K562 (cell line): ENCODE measurements around the gene AK5. TPM values are rescaled to one million over a fixed set of nuclear protein-coding genes. Genes with fewer than 3 reads are reported as not detected.

ENCODE experiments used
- ATAC-seq: fragments of 200-7000 bp; cut with Tn5 transposase; 3 replicates; pipeline ENCODE4 v1.9.1; 2020; ENCODE audit warnings: moderate library complexity
- BruUV-seq: library from RNA; stranded (reverse); fragments of 400-500 nt; replicated peaks from 2 replicates; lab custom pipeline; 2021; lab: Mats Ljungman, UMichigan
- CTCF ChIA-PET: fragments of 300-600 bp; formaldehyde crosslinking; extraction: SDS; loops from one replicate; lab custom pipeline; 2021; ENCODE audit warnings: low intra/inter-chr PET ratio; lab: Yijun Ruan, JAX
- POLR2A ChIA-PET: fragments of 300-600, 350-650 bp; sonication (Branson Sonifier 250); formaldehyde crosslinking; extraction: SDS; loops from one replicate; lab custom pipeline; 2021; ENCODE audit warnings: antibody characterized with exemption, inconsistent platforms; lab: Yijun Ruan, JAX
- DNase-seq, 4 experiments: peaks; one replicate each; pipeline versions ENCODE4 v3.0.0 to v3.0.0-alpha.2; 2011 to 2018; ENCODE audit warnings: low spot score in 3 of 4, mixed read lengths in 3 of 4; ENCODE audit errors: extremely low read depth in 1 of 4
- FAIRE-seq: peaks from 2 replicates; lab custom pipeline; 2011; peaks lifted over from hg19 to GRCh38; lab: Jason Lieb, UNC
- H2AFZ ChIP-seq: 2 replicates; pipeline ENCODE4 v1.6.0; 2011; ENCODE audit warnings: low read depth, low read length, control low read depth, inconsistent platforms
- H3K27ac ChIP-seq: fragments of 200-600 bp; 3 replicates; pipeline ENCODE4 v1.8.0; 2011; ENCODE audit warnings: low read depth, mild to moderate bottlenecking, control low read depth, inconsistent platforms, low read length, moderate library complexity, mixed read lengths; ENCODE audit errors: extremely low read depth
- H3K27me3 ChIP-seq, 2 experiments: fragments of 300-600 bp in 1 of 2; 2 replicates in 1 of 2; 3 replicates in 1 of 2; pipeline versions ENCODE4 v1.6.0 to v1.8.0; 2011; ENCODE audit warnings: inconsistent platforms in 2 of 2, low read length in 2 of 2, mild to moderate bottlenecking in 1 of 2, mixed read lengths in 1 of 2, moderate library complexity in 1 of 2; ENCODE audit not compliant: control insufficient read depth in 2 of 2, insufficient read depth in 2 of 2
- H3K36me3 ChIP-seq: fragments of 300-600 bp; 3 replicates; pipeline ENCODE4 v1.8.0; 2011; ENCODE audit warnings: mild to moderate bottlenecking, low read length, inconsistent platforms; ENCODE audit not compliant: control insufficient read depth, insufficient read depth
- H3K4me1 ChIP-seq, 2 experiments: fragments of 200-600 bp in 1 of 2; replicated peaks in 1 of 2; 2 replicates in 1 of 2; 3 replicates in 1 of 2; pipeline versions ENCODE4 v1.5.1 to v1.8.0; 2011; ENCODE audit warnings: inconsistent platforms in 2 of 2, low read length in 2 of 2, mild to moderate bottlenecking in 1 of 2, mixed read lengths in 1 of 2, moderate library complexity in 1 of 2; ENCODE audit not compliant: control insufficient read depth in 2 of 2, insufficient read depth in 2 of 2
- H3K4me2 ChIP-seq: 2 replicates; pipeline ENCODE4 v1.6.1; 2011; ENCODE audit warnings: low read length, control low read depth, inconsistent platforms, mixed read lengths; ENCODE audit not compliant: insufficient read depth
- H3K4me3 ChIP-seq: fragments of 200-600 bp; sonication (generic), shearing (Covaris generic); 2 replicates; pipeline ENCODE4 v1.5.1; 2016; ENCODE audit warnings: control low read depth, inconsistent platforms
- H3K79me2 ChIP-seq: fragments of 200-600 bp; 3 replicates; pipeline ENCODE4 v1.8.0; 2011; ENCODE audit warnings: low read length, inconsistent platforms; ENCODE audit not compliant: control insufficient read depth, insufficient read depth
- H3K9ac ChIP-seq, 2 experiments: 2 replicates each; pipeline versions ENCODE4 v1.6.0 to v1.6.1; 2011; ENCODE audit warnings: low read depth in 2 of 2, low read length in 2 of 2, control low read depth in 1 of 2, inconsistent platforms in 1 of 2, mild to moderate bottlenecking in 1 of 2, mixed read lengths in 1 of 2; ENCODE audit not compliant: insufficient read depth in 1 of 2
- H3K9me1 ChIP-seq: one replicate; pipeline ENCODE4 v1.6.0; 2011; ENCODE audit warnings: inconsistent platforms, mild to moderate bottlenecking, low read length, moderate library complexity; ENCODE audit not compliant: control insufficient read depth, insufficient read depth
- H3K9me3 ChIP-seq: replicated peaks from 2 replicates; pipeline ENCODE4 v1.5.1; 2011; ENCODE audit warnings: low read depth, low read length, inconsistent platforms; ENCODE audit not compliant: control insufficient read depth, insufficient read depth
- H4K20me1 ChIP-seq: replicated peaks from 2 replicates; pipeline ENCODE4 v1.6.1; 2011; ENCODE audit warnings: low read length, inconsistent platforms, mixed read lengths; ENCODE audit not compliant: control insufficient read depth, insufficient read depth
- CEBPB ChIP-seq: fragments of 450-650 bp; IDR thresholded peaks from 2 replicates; pipeline ENCODE4 v1.6.1; 2016; ENCODE audit warnings: missing genetic modification characterization, missing compliant biosample characterization
- SFPQ ChIP-seq: fragments of 200-400 bp; formaldehyde crosslinking; IDR thresholded peaks from 2 replicates; pipeline ENCODE4 v1.6.1; 2017; ENCODE audit warnings: mild to moderate bottlenecking, low read depth, low read length, moderate library complexity
- WGBS: fragments of 100-300 bp; shearing (Covaris generic); methylation state at CpG from one replicate; pipeline ENCODE4 v1.1.6; 2016; ENCODE audit warnings: low coverage, mixed read lengths; ENCODE audit not compliant: insufficient coverage; ENCODE audit errors: missing lambda C conversion rate; 5-methylcytosine and 5-hydroxymethylcytosine counted together
- in situ Hi-C: fragments of 300-500 bp; cut with MboI; formaldehyde crosslinking; loops from 4 replicates; pipeline ENCODE4 v1.15.0; 2018; ENCODE audit warnings: inconsistent platforms, mixed read lengths
- intact Hi-C: fragments of 100-400 bp; cut with micrococcal nuclease; formaldehyde crosslinking; loops from 2 replicates; pipeline ENCODE4 v1.14.2; 2022
- polyA plus RNA-seq, 8 experiments: library from polyadenylated mRNA; depleted of rRNA in 4 of 8; stranded (reverse) in 5 of 8; unstranded in 3 of 8; fragments of >200 nt; fragmentation: Nextera tagmentation in 2 of 8; fragmentation: Illumina TruSeq in 1 of 8; extraction: Ambion mirVana in 2 of 8; extraction: Trizol in 1 of 8; gene quantifications; 2 replicates each; pipeline versions ENCODE4 v1.2.1 to v1.2.3, GENCODE V29; 2011 to 2014; ENCODE audit warnings: inconsistent platforms in 1 of 8, missing spikeins in 1 of 8
- total RNA-seq, 7 experiments: library from RNA; depleted of rRNA in 6 of 7; stranded (reverse); fragments of >200 nt in 6 of 7; fragmentation: Illumina TruSeq in 2 of 7; extraction: Trizol in 2 of 7; gene quantifications; 2 replicates each; pipeline versions ENCODE4 v1.2.1 to v1.2.3, GENCODE V29; 2011 to 2021; ENCODE audit warnings: low replicate concordance in 1 of 7

Gene AK5
- total and polyA plus RNA-seq, 9 of the 15 experiments (the other 6 are each of a cell fraction or from before 2014, with no cell fraction given), result 0.06 TPM; not detected in 8

- Histone ChIP-seq H3K9ac (no peak overlapping the region), H2AFZ (no peak overlapping the region), H3K9me1 (no peaks in the 10 kb centered on the region), H4K20me1 (no peaks in the 10 kb centered on the region), H3K9me3 (no peaks in the 10 kb centered on the region), H3K36me3 (no peaks in the 10 kb centered on the region), H3K4me1 (peaks cover 0 to 4% of the 10 kb centered on the region in 2 experiments; a peak in 2 of 5 replicates), H3K79me2 (no peaks in the 10 kb centered on the region), H3K4me3 (no peak overlapping the region), H3K27me3 (peaks cover 0 to 6% of the 10 kb centered on the region in 2 experiments; a peak in 1 of 5 replicates), H3K4me2 (no peak overlapping the region), H3K27ac (no peak overlapping the region)
- intact Hi-C loops, result no loop called here
- FAIRE-seq (no peak), ATAC-seq (no peak), DNase-seq (no peak)
- TF ChIP-seq CEBPB (tag) (peak; percentile 11; the same call in 1 of the 2 replicates), SFPQ (no peak)
- ChIA-PET POLR2A (no interaction called here), CTCF (no interaction called here)
- no TSS peak for BruUV-seq
- in situ Hi-C loops, result no loop called here
- WGBS, result 32% methylated on average over 6 of the region's 6 CpGs
Observed at GRCh38 chr1:77540501-77541161, 258.8 kb downstream of the AK5 start.
